Small intestine (tissue), 7 donors: Measurements from ENCODE around the gene EFEMP1. TPM values are rescaled to one million over a fixed set of nuclear protein-coding genes. Genes with fewer than 3 reads are reported as not detected.

Experiments used
- DNase-seq, 2 donors: peaks; one replicate each; pipeline versions ENCODE4 v3.0.0 to v3.0.0-alpha.2; 2013
- FAIRE-seq: peaks from 2 replicates; lab custom pipeline; 2012; peaks lifted over from hg19 to GRCh38; lab: Jason Lieb, UNC
- H3K27ac ChIP-seq, 3 donors: one replicate each; pipeline ENCODE4 v1.5.1; 2013; ENCODE audit warnings: low read length in 2 of 3, mild to moderate bottlenecking in 2 of 3, control low read depth in 1 of 3, inconsistent platforms in 1 of 3, low read depth in 1 of 3, moderate library complexity in 1 of 3
- H3K27me3 ChIP-seq, 3 donors: one replicate each; pipeline ENCODE4 v1.6.1; 2013; ENCODE audit warnings: low read length in 3 of 3, inconsistent platforms in 1 of 3; ENCODE audit not compliant: control insufficient read depth in 3 of 3, insufficient read depth in 3 of 3
- H3K36me3 ChIP-seq, 3 donors: one replicate each; pipeline ENCODE4 v1.6.1; 2013; ENCODE audit warnings: low read length in 3 of 3, inconsistent platforms in 1 of 3, low read depth in 1 of 3, mild to moderate bottlenecking in 1 of 3, moderate library complexity in 1 of 3; ENCODE audit not compliant: control insufficient read depth in 3 of 3, insufficient read depth in 2 of 3
- H3K4me1 ChIP-seq, 3 donors: one replicate each; pipeline ENCODE4 v1.6.1; 2013; ENCODE audit warnings: low read length in 2 of 3, inconsistent platforms in 1 of 3, low read depth in 1 of 3, mild to moderate bottlenecking in 1 of 3, moderate library complexity in 1 of 3; ENCODE audit not compliant: control insufficient read depth in 3 of 3, insufficient read depth in 2 of 3
- H3K4me3 ChIP-seq, 3 donors: one replicate each; pipeline ENCODE4 v1.5.1; 2013; ENCODE audit warnings: low read length in 3 of 3, control low read depth in 1 of 3, inconsistent platforms in 1 of 3, low read depth in 1 of 3, mild to moderate bottlenecking in 1 of 3, moderate library complexity in 1 of 3
- H3K9me3 ChIP-seq, 2 donors: one replicate each; pipeline ENCODE4 v1.6.1; 2013; ENCODE audit warnings: low read depth in 1 of 2, low read length in 1 of 2; ENCODE audit not compliant: control insufficient read depth in 2 of 2, insufficient read depth in 1 of 2
- WGBS, 3 donors: extraction: QIAGEN DNeasy Blood & Tissue Kit; methylation state at CpG; one replicate each; pipeline ENCODE4 v1.1.7; 2013; 5-methylcytosine and 5-hydroxymethylcytosine counted together
- polyA plus RNA-seq, 4 donors: library from polyadenylated mRNA; stranded (reverse) in 3 of 4; unstranded in 1 of 4; fragments of 200-250 nt in 3 of 4; fragments of 120-200 nt in 1 of 4; gene quantifications; one replicate each; pipeline versions ENCODE4 v1.2.1 to v1.2.3, GENCODE V29; 2013
- donor health status: healthy with polysubstance abuse.
- donor health status: control.
- donor health status: control.
- donor health status: Bipolar disorder and iron deficiency.
- donor health status: healthy.

The EFEMP1 gene
- polyA plus RNA-seq, 4 donors: 0.89 to 50.1 (median 13.5) TPM

DNA sequence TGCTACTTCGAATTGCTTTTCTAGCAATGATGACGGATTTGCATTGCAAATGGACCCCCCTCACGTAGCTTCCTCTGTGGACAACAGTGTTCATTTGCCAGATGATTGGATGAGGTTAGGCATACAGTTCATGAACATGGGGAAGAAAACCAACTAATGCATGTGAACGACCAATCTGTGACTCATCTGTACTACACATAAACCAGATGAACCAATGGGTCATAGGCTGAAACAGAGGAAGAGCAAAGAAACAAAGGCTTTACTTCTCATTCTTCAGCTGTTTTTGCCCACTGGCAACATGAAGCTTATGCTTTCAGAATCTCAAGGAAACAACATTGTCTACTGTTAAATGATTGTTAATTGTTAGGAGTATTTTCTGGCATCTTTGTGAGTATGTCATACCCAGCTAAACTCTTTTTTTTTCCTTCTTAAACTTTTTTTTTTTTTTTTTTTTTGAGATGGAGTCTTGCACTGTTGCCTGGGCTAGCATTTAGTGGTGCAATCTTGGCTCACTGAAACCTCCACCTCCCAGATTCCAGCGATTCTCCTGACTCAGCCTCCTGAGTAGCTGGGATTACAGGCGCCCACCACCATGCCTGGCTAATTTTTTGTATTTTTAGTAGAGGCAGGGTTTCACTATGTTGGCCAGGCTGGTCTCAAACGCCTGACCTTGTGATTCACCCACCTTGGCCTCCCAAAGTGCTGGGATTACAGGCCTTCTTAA, 35.5 kb downstream of the EFEMP1 start:
- 68 to 75% (median 74%) methylated on average over 7 of the region's 7 CpGs for WGBS, 3 donors
- no peaks in the 10 kb centered on the region for H3K4me1 ChIP-seq

GRCh38 chr2:55887351-55887750, 36.2 kb downstream of the EFEMP1 start:
- no peaks in the 10 kb centered on the region for H3K27me3 ChIP-seq
- 54 to 63% (median 59%) methylated on average over 2 of the region's 2 CpGs for WGBS, 3 donors
- no peaks in the 10 kb centered on the region for H3K4me1 ChIP-seq
- H3K4me3 ChIP-seq: no peak overlapping the region
- DNase-seq: no peak
- H3K27ac ChIP-seq: no peak overlapping the region
- H3K9me3 ChIP-seq: no peaks in the 10 kb centered on the region
- H3K36me3 ChIP-seq: no peaks in the 10 kb centered on the region
- no peak for FAIRE-seq

More for the DNA sequence above, 35.5 kb downstream of the EFEMP1 start:
- no peak for FAIRE-seq
- no peaks in the 10 kb centered on the region for H3K27me3 ChIP-seq
- no peaks in the 10 kb centered on the region for H3K36me3 ChIP-seq
- H3K27ac ChIP-seq: no peak overlapping the region
- no peak overlapping the region for H3K4me3 ChIP-seq
- no peak for DNase-seq
- no peaks in the 10 kb centered on the region for H3K9me3 ChIP-seq

DNA sequence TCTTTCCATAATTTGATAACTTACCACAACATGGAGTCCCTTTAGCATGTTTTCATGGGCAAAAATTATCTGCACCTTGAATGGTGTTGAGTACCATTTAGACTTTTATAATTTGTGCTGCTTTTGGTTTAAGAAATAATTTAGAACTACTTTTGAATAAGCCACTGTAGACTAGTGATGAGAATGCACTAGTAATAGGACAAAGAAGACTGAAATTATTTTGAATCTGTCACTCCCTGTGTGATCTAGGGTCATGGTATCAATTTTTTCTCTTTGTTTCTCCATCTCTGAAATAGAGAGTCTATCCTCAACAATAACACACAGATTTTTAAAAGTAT, 37.7 kb downstream of the EFEMP1 start:
- Histone ChIP-seq H3K27ac (no peak overlapping the region), H3K9me3 (no peaks in the 10 kb centered on the region), H3K4me1 (no peaks in the 10 kb centered on the region), H3K36me3 (no peaks in the 10 kb centered on the region), H3K27me3 (no peaks in the 10 kb centered on the region), H3K4me3 (no peak overlapping the region)
- FAIRE-seq: no peak
- DNase-seq: no peak

- Histone ChIP-seq H3K4me1 (no peaks in the 10 kb centered on the region), H3K9me3 (no peaks in the 10 kb centered on the region), H3K4me3 (no peak overlapping the region), H3K27me3 (no peaks in the 10 kb centered on the region), H3K36me3 (no peaks in the 10 kb centered on the region), H3K27ac (peak overlapping the region in 1 of 3 donors; percentile 83)
- WGBS, 3 donors: 71 to 83% (median 71%) methylated on average over 11 of the region's 11 CpGs
- DNase-seq (no peak), FAIRE-seq (no peak)
Measured at GRCh38 chr2:55885127-55885943, 38.2 kb downstream of the EFEMP1 start.

GRCh38 chr2:55883829-55884228, 39.8 kb downstream of the EFEMP1 start:
- no peaks in the 10 kb centered on the region for H3K9me3 ChIP-seq
- H3K36me3 ChIP-seq: no peaks in the 10 kb centered on the region
- DNase-seq (no peak), FAIRE-seq (no peak)
- no peaks in the 10 kb centered on the region for H3K27me3 ChIP-seq
- no peaks in the 10 kb centered on the region for H3K4me1 ChIP-seq
- WGBS, 3 donors: 32 to 67% (median 55%) methylated on average over 1 of the region's 1 CpG
- no peak overlapping the region for H3K27ac ChIP-seq
- no peak overlapping the region for H3K4me3 ChIP-seq

DNA sequence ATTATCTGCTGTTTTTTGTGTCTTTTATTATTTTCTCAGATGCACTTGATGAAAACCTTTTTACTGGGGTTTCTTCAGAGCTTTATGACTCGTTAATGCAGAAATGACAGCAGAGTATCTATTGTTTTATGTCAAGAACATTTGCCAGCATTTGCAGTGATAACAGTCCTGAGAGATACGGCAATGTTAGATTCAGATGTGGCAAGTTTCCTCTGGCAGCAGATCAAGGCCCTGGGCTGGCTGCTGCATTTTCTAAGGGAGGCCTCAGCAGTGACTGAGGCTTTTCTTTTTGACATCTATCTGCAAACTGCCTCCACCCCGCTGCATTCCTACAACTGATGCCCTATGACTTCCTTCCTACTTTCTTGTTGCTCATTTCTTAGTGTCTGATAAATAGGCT, 40.2 kb downstream of the EFEMP1 start:
- no peak for FAIRE-seq
- 26 to 49% (median 31%) methylated on average over 3 of the region's 3 CpGs for WGBS, 3 donors

GRCh38 chr2:55882954-55883353, 40.6 kb downstream of the EFEMP1 start:
- H3K4me1 ChIP-seq: no peaks in the 10 kb centered on the region
- no peak overlapping the region for H3K27ac ChIP-seq
- DNase-seq: no peak
- no peaks in the 10 kb centered on the region for H3K27me3 ChIP-seq
- WGBS, 3 donors: 69 to 90% (median 84%) methylated on average over 4 of the region's 4 CpGs
- H3K9me3 ChIP-seq: no peaks in the 10 kb centered on the region
- H3K36me3 ChIP-seq: no peaks in the 10 kb centered on the region
- FAIRE-seq: no peak
- H3K4me3 ChIP-seq: no peak overlapping the region

More for the DNA sequence above, 40.2 kb downstream of the EFEMP1 start:
- Histone ChIP-seq H3K36me3 (no peaks in the 10 kb centered on the region), H3K4me3 (no peak overlapping the region), H3K27ac (no peak overlapping the region), H3K4me1 (no peaks in the 10 kb centered on the region), H3K9me3 (no peaks in the 10 kb centered on the region), H3K27me3 (no peaks in the 10 kb centered on the region)
- no peak for DNase-seq

GRCh38 chr2:55880416-55881143, 43.0 kb downstream of the EFEMP1 start:
- no peak for DNase-seq
- FAIRE-seq: no peak
- Histone ChIP-seq H3K9me3 (no peaks in the 10 kb centered on the region), H3K27me3 (no peaks in the 10 kb centered on the region), H3K36me3 (no peaks in the 10 kb centered on the region), H3K27ac (no peak overlapping the region), H3K4me3 (no peak overlapping the region), H3K4me1 (no peaks in the 10 kb centered on the region)
- WGBS, 3 donors: 86 to 87% (median 87%) methylated on average over 6 of the region's 6 CpGs
